Uterus (tissue), 4 donors: Measurements from ENCODE around the gene TRIML2. TPM values are rescaled to one million over a fixed set of nuclear protein-coding genes. Genes with fewer than 3 reads are reported as not detected.

ENCODE experiments used
- DNase-seq, 2 donors: peaks; one replicate each; pipeline ENCODE4 v3.0.0-alpha.2; 2019 to 2020
- H3K27ac ChIP-seq, 2 donors: fragments of 200-600 bp; sonication (generic); 1 replicate in 1 of 2; 2 replicates in 1 of 2; pipeline ENCODE4 v1.5.1; 2016 to 2018
- H3K27me3 ChIP-seq, 2 donors: fragments of 200-600 bp; sonication (generic); one replicate each; pipeline ENCODE4 v1.5.1; 2018 to 2019; ENCODE audit warnings: control low read depth in 1 of 2
- H3K36me3 ChIP-seq, 2 donors: fragments of 200-600 bp; sonication (generic); one replicate each; pipeline ENCODE4 v1.5.1; 2019; ENCODE audit warnings: control low read depth in 1 of 2
- H3K4me1 ChIP-seq, 2 donors: fragments of 200-600 bp; sonication (generic); one replicate each; pipeline ENCODE4 v1.5.1; 2018 to 2019; ENCODE audit warnings: control low read depth in 1 of 2
- H3K4me3 ChIP-seq, 2 donors: fragments of 200-600 bp; sonication (generic); 1 replicate in 1 of 2; 2 replicates in 1 of 2; pipeline ENCODE4 v1.5.1; 2018 to 2019; ENCODE audit warnings: mild to moderate bottlenecking in 1 of 2
- H3K9me3 ChIP-seq, 2 donors: fragments of 200-600 bp; sonication (generic); one replicate each; pipeline ENCODE4 v1.5.1; 2019; ENCODE audit warnings: control low read depth in 1 of 2
- POLR2A ChIP-seq, 2 donors: fragments of 450-650 bp; IDR thresholded peaks; one replicate each; pipeline ENCODE4 v1.6.1; 2016; ENCODE audit warnings: antibody characterized with exemption in 2 of 2, mild to moderate bottlenecking in 1 of 2, moderate library complexity in 1 of 2
- intact Hi-C: fragments of 100-400 bp; cut with DNase I; formaldehyde crosslinking; loops from one replicate; pipeline ENCODE4 v1.15.1; 2023; ENCODE audit warnings: low total_unique reads
- total RNA-seq, 4 donors: library from RNA; depleted of rRNA in 3 of 4; stranded (reverse); fragments of >200 nt in 3 of 4; gene quantifications; one replicate each; pipeline versions ENCODE4 v1.1.0 to v1.2.4, GENCODE V29; 2014 to 2023
- TF ChIP-seq, protein P1 (sequence below), 4 experiments: fragments of 200-600 bp in 2 of 4; fragments of 450-650 bp in 2 of 4; sonication (generic) in 2 of 4; IDR thresholded peaks; one replicate each; pipeline ENCODE4 v1.5.1; 2016 to 2019; ENCODE audit warnings: antibody characterized with exemption in 4 of 4, mild to moderate bottlenecking in 2 of 4, moderate library complexity in 1 of 4
- donor health status: DM: yes; HTN: yes; CAD: no.

The TRIML2 gene
- total RNA-seq, 4 donors from 2014 or later, result not detected

DNA sequence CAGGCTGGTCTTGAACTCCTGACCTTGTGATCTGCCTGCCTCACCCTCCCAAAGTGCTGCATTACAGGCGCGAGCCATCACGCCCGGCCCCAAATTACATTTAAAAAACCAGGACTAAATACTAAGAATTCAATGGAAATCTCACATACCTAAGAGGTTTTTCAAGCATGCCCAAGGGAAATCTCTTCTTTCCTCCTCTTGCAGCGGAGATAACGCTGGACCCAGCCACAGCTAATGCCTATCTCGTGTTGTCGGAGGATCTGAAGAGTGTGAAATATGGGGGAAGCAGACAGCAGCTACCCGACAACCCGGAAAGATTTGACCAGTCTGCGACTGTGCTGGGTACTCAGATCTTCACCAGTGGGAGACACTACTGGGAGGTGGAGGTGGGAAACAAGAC, 37.2 kb upstream of the TRIML2 start:
- Histone ChIP-seq H3K27me3 (no peaks in the 10 kb centered on the region), H3K9me3 (no peaks in the 10 kb centered on the region), H3K4me3 (no peak overlapping the region), H3K36me3 (no peaks in the 10 kb centered on the region), H3K27ac (no peak overlapping the region), H3K4me1 (no peaks in the 10 kb centered on the region)
- intact Hi-C loops, result no loop called here
- no peak for TF ChIP-seq POLR2A (IDR thresholded peaks at IDR 0.05)
- TF ChIP-seq, protein P1, sequence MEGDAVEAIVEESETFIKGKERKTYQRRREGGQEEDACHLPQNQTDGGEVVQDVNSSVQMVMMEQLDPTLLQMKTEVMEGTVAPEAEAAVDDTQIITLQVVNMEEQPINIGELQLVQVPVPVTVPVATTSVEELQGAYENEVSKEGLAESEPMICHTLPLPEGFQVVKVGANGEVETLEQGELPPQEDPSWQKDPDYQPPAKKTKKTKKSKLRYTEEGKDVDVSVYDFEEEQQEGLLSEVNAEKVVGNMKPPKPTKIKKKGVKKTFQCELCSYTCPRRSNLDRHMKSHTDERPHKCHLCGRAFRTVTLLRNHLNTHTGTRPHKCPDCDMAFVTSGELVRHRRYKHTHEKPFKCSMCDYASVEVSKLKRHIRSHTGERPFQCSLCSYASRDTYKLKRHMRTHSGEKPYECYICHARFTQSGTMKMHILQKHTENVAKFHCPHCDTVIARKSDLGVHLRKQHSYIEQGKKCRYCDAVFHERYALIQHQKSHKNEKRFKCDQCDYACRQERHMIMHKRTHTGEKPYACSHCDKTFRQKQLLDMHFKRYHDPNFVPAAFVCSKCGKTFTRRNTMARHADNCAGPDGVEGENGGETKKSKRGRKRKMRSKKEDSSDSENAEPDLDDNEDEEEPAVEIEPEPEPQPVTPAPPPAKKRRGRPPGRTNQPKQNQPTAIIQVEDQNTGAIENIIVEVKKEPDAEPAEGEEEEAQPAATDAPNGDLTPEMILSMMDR (IDR thresholded peaks at IDR 0.05), result no peak
- DNase-seq, result no peak

DNA sequence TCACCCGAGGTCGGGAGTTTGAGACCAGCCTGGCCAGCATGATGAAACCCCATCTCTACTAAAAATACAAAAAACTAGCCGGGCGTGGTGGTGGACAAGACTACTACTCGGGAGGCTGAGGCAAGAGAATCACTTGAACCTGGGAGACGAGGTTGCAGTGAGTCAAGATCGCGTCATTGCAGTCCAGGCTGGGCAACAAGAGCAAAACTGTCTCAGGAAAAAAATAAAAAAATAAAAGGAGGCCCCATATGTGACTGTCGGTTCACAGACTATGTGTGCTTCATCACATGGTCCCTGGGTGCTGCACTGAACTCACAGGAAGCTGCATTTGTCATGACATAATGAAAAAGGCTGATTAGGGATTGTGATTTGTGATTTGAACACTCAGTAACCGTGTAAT, 36.2 kb upstream of the TRIML2 start:
- Histone ChIP-seq H3K27me3 (no peaks in the 10 kb centered on the region), H3K4me1 (no peaks in the 10 kb centered on the region), H3K27ac (no peak overlapping the region), H3K4me3 (no peak overlapping the region), H3K36me3 (no peaks in the 10 kb centered on the region), H3K9me3 (no peaks in the 10 kb centered on the region)
- DNase-seq, result no peak
- TF ChIP-seq, protein P1 (IDR thresholded peaks at IDR 0.05), result no peak
- no peak for TF ChIP-seq POLR2A (IDR thresholded peaks at IDR 0.05)
- intact Hi-C loops, result no loop called here

DNA sequence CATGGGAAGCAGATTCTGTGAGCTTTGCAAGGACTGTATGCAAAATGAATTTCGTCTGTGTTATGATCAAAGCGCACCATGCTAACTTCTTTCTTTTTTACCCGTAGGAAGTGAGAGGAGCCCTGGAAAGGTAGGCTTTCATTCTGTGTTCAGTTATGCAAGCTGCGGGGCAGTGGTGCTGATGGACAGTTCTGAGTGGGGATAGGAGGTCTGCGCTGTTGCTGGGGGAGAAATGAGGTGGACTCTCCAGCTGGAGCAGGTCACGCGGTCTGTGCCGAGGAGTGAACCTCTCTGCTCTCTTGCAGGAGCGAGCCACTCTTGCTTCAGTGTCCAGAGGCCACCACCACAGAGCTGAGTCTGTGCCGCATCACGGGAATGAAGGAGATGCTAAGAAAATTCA, 34.3 kb upstream of the TRIML2 start:
- H3K4me3 ChIP-seq, result no peak overlapping the region
- no peaks in the 10 kb centered on the region for H3K4me1 ChIP-seq
- H3K9me3 ChIP-seq, result no peaks in the 10 kb centered on the region
- no peak for DNase-seq
- H3K27ac ChIP-seq, result no peak overlapping the region
- H3K27me3 ChIP-seq, result no peaks in the 10 kb centered on the region
- no peak for TF ChIP-seq POLR2A (IDR thresholded peaks at IDR 0.05)
- no peaks in the 10 kb centered on the region for H3K36me3 ChIP-seq
- intact Hi-C loops, result no loop called here

DNA sequence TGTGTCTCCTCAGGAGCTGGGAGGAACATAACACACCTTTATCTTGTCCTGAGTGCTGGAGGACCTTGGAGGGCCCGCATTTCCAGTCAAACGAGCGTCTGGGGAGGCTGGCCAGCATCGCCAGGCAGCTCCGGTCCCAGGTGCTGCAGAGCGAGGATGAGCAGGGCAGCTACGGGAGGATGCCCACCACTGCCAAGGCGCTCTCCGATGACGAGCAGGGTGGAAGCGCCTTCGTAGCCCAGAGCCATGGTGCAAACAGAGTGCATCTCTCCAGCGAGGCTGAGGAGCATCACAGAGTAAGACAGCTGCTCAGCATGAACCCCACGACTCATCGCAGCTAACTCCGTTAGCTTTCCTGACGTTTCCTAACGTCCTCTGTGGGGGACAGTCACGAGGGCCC, 30.3 kb upstream of the TRIML2 start:
- DNase-seq, result no peak
- no peak overlapping the region for H3K4me3 ChIP-seq
- H3K4me1 ChIP-seq, result no peaks in the 10 kb centered on the region
- TF ChIP-seq POLR2A (IDR thresholded peaks at IDR 0.05), result no peak
- TF ChIP-seq, protein P1 (IDR thresholded peaks at IDR 0.05), result no peak
- H3K27me3 ChIP-seq, result no peaks in the 10 kb centered on the region
- intact Hi-C loops, result no loop called here
- H3K9me3 ChIP-seq, result no peaks in the 10 kb centered on the region
- no peak overlapping the region for H3K27ac ChIP-seq
- no peaks in the 10 kb centered on the region for H3K36me3 ChIP-seq

DNA sequence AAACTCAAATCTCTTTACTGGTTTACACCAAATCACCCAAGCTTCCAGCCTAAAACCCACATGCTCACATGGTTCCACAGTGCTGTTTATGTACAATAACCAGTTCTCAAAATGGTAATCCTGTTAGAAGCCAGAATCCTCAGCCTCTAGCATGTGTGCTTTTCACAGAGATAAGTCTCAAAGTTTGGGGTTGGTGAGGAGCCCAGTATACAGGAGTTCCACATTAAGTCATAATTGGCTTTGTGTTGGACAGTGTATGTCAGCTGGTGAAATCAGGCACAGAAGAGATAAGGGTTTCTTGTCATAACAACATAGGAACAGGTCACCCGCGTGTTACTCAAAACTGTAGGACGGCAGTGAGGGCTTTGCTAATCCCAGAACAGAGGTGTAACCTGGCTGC, 29.7 kb upstream of the TRIML2 start, which contains the start of gene TRIML1:
TRIML1 (plus strand) TSS at position 301 of the 400 bp plus-strand sequence. CDS start 118 bp downstream, outside the sequence.
- intact Hi-C loops, result no loop called here
- Histone ChIP-seq H3K27me3 (no peaks in the 10 kb centered on the region), H3K4me3 (no peak within 1 kb of the TSS), H3K27ac (no peak within 1 kb of the TSS), H3K36me3 (no peaks in the 10 kb centered on the region), H3K4me1 (no peaks in the 10 kb centered on the region), H3K9me3 (no peaks in the 10 kb centered on the region)
- no peak for DNase-seq
- TF ChIP-seq, protein P1 (IDR thresholded peaks at IDR 0.05), result no peak
- TF ChIP-seq POLR2A (IDR thresholded peaks at IDR 0.05), result no peak

DNA sequence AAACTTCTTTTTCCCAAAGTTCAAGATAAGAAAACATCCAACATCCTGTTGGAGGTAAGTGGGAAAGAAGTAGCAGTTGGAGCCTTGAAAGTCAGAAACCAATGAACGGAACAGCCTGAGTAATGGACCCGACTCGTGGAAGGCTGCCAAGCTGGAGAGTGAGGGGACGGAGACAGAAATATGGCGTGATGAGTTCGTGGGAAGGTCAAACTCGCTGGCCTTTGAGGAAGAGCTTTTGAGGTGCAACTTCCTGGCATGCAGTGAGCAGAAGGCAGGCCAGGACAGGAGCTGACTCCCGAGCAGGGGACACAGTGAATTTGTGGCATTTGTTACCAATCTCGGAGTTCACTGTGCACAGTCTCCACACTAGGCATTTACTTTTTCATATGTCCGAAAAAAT, 28.8 kb upstream of the TRIML2 start:
- intact Hi-C loops, result no loop called here

More for the DNA sequence above, 28.8 kb upstream of the TRIML2 start:
- no peaks in the 10 kb centered on the region for H3K36me3 ChIP-seq
- H3K4me1 ChIP-seq, result no peaks in the 10 kb centered on the region
- H3K9me3 ChIP-seq, result no peaks in the 10 kb centered on the region
- no peak for DNase-seq
- TF ChIP-seq, protein P1 (IDR thresholded peaks at IDR 0.05), result no peak
- TF ChIP-seq POLR2A (IDR thresholded peaks at IDR 0.05), result no peak
- no peaks in the 10 kb centered on the region for H3K27me3 ChIP-seq
- H3K27ac ChIP-seq, result no peak overlapping the region
- H3K4me3 ChIP-seq, result no peak overlapping the region
